A549 (cell line): Measurements from ENCODE around the gene TMEM54. TPM values are rescaled to one million over a fixed set of nuclear protein-coding genes. Genes with fewer than 3 reads are reported as not detected.

Source experiments
- ATAC-seq, 2 experiments: fragments of 200-7000 bp in 1 of 2; fragments of >200 bp in 1 of 2; cut with Nextera tagmentation in 1 of 2; cut with Tn5 transposase in 1 of 2; 3 replicates each; pipeline versions ENCODE4 v1.8.0 to v1.9.1; 2018 to 2020; ENCODE audit warnings: mild to moderate bottlenecking in 1 of 2, moderate library complexity in 1 of 2
- CTCF ChIA-PET: fragments of 300-600 bp; sonication (Branson Sonifier 250); formaldehyde crosslinking; extraction: SDS; loops from one replicate; lab custom pipeline; 2021; ENCODE audit warnings: antibody characterized with exemption, inconsistent platforms; lab: Yijun Ruan, JAX
- POLR2A ChIA-PET: fragments of 350-600 bp; formaldehyde crosslinking; extraction: SDS; loops from one replicate; lab custom pipeline; 2021; ENCODE audit warnings: antibody characterized with exemption, inconsistent platforms; lab: Yijun Ruan, JAX
- DNase-seq, 2 experiments: peaks; one replicate each; pipeline versions ENCODE4 v3.0.0 to v3.0.0-alpha.2; 2011 to 2016; ENCODE audit warnings: low read depth in 1 of 2, low spot score in 1 of 2
- FAIRE-seq: peaks from 2 replicates; lab custom pipeline; 2011; peaks lifted over from hg19 to GRCh38; lab: Jason Lieb, UNC
- H3K27ac ChIP-seq, 2 experiments: fragments of >200 bp; sonication (Bioruptor Twin); formaldehyde crosslinking; 3 replicates each; pipeline ENCODE4 v1.5.1; 2016 to 2017
- H3K4me1 ChIP-seq: fragments of >200 bp; sonication (Bioruptor Twin); formaldehyde crosslinking; 3 replicates; pipeline ENCODE4 v1.6.1; 2016
- H3K4me2 ChIP-seq: fragments of >200 bp; sonication (Bioruptor Twin); formaldehyde crosslinking; 3 replicates; pipeline ENCODE4 v1.6.1; 2016
- H3K4me3 ChIP-seq: fragments of >200 bp; sonication (Bioruptor Twin); formaldehyde crosslinking; 3 replicates; pipeline ENCODE4 v1.5.1; 2016
- H3K9me3 ChIP-seq: fragments of >200 bp; sonication (Bioruptor Twin); formaldehyde crosslinking; 3 replicates; pipeline ENCODE4 v1.6.1; 2016
- CBX2 ChIP-seq: fragments of 200-600 bp; sonication (generic); IDR thresholded peaks from 2 replicates; pipeline ENCODE4 v1.6.1; 2016; ENCODE audit warnings: low read depth, mild to moderate bottlenecking, borderline replicate concordance
- EP300 ChIP-seq, 2 experiments: fragments of >200 bp; sonication (Bioruptor Twin); formaldehyde crosslinking; IDR thresholded peaks; 2 replicates in 1 of 2; 3 replicates in 1 of 2; pipeline ENCODE4 v1.6.1; 2016 to 2017
- ESRRA ChIP-seq: fragments of 150-350 bp; IDR thresholded peaks from 2 replicates; pipeline ENCODE4 v1.6.1; 2014; ENCODE audit warnings: mild to moderate bottlenecking, low read length, borderline replicate concordance
- FOSL2 ChIP-seq, 2 experiments: fragments of 450-650 bp in 1 of 2; fragments of >200 bp in 1 of 2; sonication (Bioruptor Twin) in 1 of 2; formaldehyde crosslinking; IDR thresholded peaks; 2 replicates each; pipeline versions ENCODE4 v1.5.0 to v1.6.1; 2016 to 2020; ENCODE audit warnings: mild to moderate bottlenecking in 1 of 2, moderate library complexity in 1 of 2
- HEYL ChIP-seq: fragments of 250-450 bp; sonication (Bioruptor Pico); IDR thresholded peaks from 2 replicates; pipeline ENCODE4 v1.8.0; 2021; ENCODE audit warnings: mild to moderate bottlenecking, moderate library complexity
- HOXA7 ChIP-seq: fragments of 250-450 bp; sonication (Bioruptor Pico); IDR thresholded peaks from 2 replicates; pipeline ENCODE4 v1.5.0; 2020; ENCODE audit warnings: mild to moderate bottlenecking, moderate library complexity
- HOXB5 ChIP-seq: fragments of 250-450 bp; sonication (Bioruptor Pico); IDR thresholded peaks from 2 replicates; pipeline ENCODE4 v1.5.0; 2020; ENCODE audit warnings: mild to moderate bottlenecking, moderate library complexity
- JUN ChIP-seq, 2 experiments: fragments of >200 bp; sonication (Bioruptor Twin); formaldehyde crosslinking; IDR thresholded peaks; 2 replicates in 1 of 2; 3 replicates in 1 of 2; pipeline ENCODE4 v1.6.1; 2016 to 2017
- JUNB ChIP-seq: fragments of >200 bp; sonication (Bioruptor Twin); formaldehyde crosslinking; IDR thresholded peaks from 2 replicates; pipeline ENCODE4 v1.6.1; 2016
- KDM5A ChIP-seq: fragments of 200-600 bp; sonication (generic); IDR thresholded peaks from 2 replicates; pipeline ENCODE4 v1.6.1; 2016; ENCODE audit warnings: antibody characterized with exemption, mild to moderate bottlenecking
- NFE2L2 ChIP-seq: fragments of 150-350 bp; conservative IDR thresholded peaks from 2 replicates; pipeline ENCODE4 v1.6.1; 2014; ENCODE audit warnings: low read length
- POLR2AphosphoS2 ChIP-seq: conservative IDR thresholded peaks from 2 replicates; pipeline ENCODE4 v1.6.1; 2012; ENCODE audit warnings: low read length, improper control_type of control experiment, inconsistent platforms
- RARB ChIP-seq: fragments of 250-450 bp; sonication (Bioruptor Pico); IDR thresholded peaks from 2 replicates; pipeline ENCODE4 v1.8.0; 2021; ENCODE audit warnings: mild to moderate bottlenecking, moderate library complexity
- SMC3 ChIP-seq: fragments of >200 bp; sonication (Bioruptor Twin); formaldehyde crosslinking; IDR thresholded peaks from 3 replicates; pipeline ENCODE4 v1.6.1; 2018; ENCODE audit warnings: inconsistent platforms
- SREBF2 ChIP-seq: fragments of 450-650 bp; IDR thresholded peaks from 2 replicates; pipeline ENCODE4 v1.6.1; 2014; ENCODE audit warnings: mild to moderate bottlenecking, moderate library complexity
- TP53 ChIP-seq: fragments of 250-450 bp; sonication (Bioruptor Pico); IDR thresholded peaks from 2 replicates; pipeline ENCODE4 v1.5.0; 2021; ENCODE audit warnings: mild to moderate bottlenecking, moderate library complexity
- ZFP36 ChIP-seq: fragments of 450-650 bp; IDR thresholded peaks from 2 replicates; pipeline ENCODE4 v1.6.1; 2014; ENCODE audit warnings: borderline replicate concordance; ENCODE audit not compliant: partially characterized antibody
- ZSCAN20 ChIP-seq: fragments of 250-450 bp; sonication (Bioruptor Pico); IDR thresholded peaks from 2 replicates; pipeline ENCODE4 v1.8.0; 2022; ENCODE audit warnings: mild to moderate bottlenecking, moderate library complexity
- WGBS: methylation state at CpG from one replicate; pipeline ENCODE4 v1.1.6; 2017; ENCODE audit errors: missing lambda C conversion rate; 5-methylcytosine and 5-hydroxymethylcytosine counted together
- polyA plus RNA-seq, 4 experiments: library from polyadenylated mRNA; depleted of rRNA in 3 of 4; stranded (reverse); fragments of >200 nt; fragmentation: RNase III in 1 of 4; extraction: RNeasy Plus Mini Kit Qiagen cat#74134 plus additional on column Dnase treatment in 1 of 4; gene quantifications; 2 replicates in 3 of 4; 3 replicates in 1 of 4; pipeline ENCODE4 v1.2.3, GENCODE V29; 2011 to 2017
- TF ChIP-seq, protein P1 (sequence below): fragments of 250-450 bp; sonication (Bioruptor Pico); IDR thresholded peaks from 2 replicates; pipeline ENCODE4 v1.5.0; 2020; ENCODE audit warnings: low read depth, mild to moderate bottlenecking, moderate library complexity
- TF ChIP-seq, protein P2 (sequence below): fragments of 200-600 bp; sonication (generic); IDR thresholded peaks from 2 replicates; pipeline ENCODE4 v1.6.1; 2016; ENCODE audit warnings: antibody characterized with exemption, mild to moderate bottlenecking, moderate library complexity
- TF ChIP-seq, protein P3 (sequence below): fragments of 150-350 bp; IDR thresholded peaks from 2 replicates; pipeline ENCODE4 v1.6.1; 2014; ENCODE audit warnings: low read depth, mild to moderate bottlenecking, low read length

The TMEM54 gene
- polyA plus RNA-seq, 2 of the 4 experiments (the other 2 are of a cell fraction): 22.1 to 29.7 TPM

DNA sequence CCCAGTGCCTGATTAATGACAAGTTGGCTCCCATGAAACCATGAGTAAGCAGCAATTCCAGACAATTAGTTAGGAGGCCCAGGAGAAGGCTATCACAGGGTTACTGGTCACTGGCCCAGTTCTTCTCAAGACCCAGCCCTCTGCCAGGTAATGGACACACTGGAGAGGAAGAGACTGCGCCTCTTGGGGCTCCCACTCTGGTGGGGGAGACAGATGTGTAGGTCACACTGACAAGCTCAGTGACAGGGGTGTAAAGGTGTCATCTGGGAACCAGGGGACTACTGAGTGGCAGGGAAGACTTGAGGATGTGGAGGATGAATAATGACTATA is 10.0 kb downstream of the TMEM54 start:
- ATAC-seq (no peak), DNase-seq (no peak), FAIRE-seq (no peak)
- no peak overlapping the region for H3K4me2 ChIP-seq
- CTCF ChIA-PET: interaction anchor here (0.9 to 2.6 kb wide), 9 partner anchors 10 to 371 kb away, joined by 3 to 12 read pairs (median 5); no protein-coding TSS in a partner anchor
- no peak overlapping the region for H3K4me3 ChIP-seq
- H3K27ac ChIP-seq: no peak overlapping the region
- POLR2A ChIA-PET: no interaction called here
- TF ChIP-seq ESRRA (no peak), ZSCAN20 (CRISPR knock-in tag) (no peak), SREBF2 (no peak), SMC3 (no peak), EP300 (IDR thresholded peaks at IDR 0.05) (no peak), POLR2AphosphoS2 (no peak), CBX2 (no peak), NFE2L2 (no peak), FOSL2 (IDR thresholded peaks at IDR 0.05) (no peak), FOSL2 (CRISPR knock-in tag; IDR thresholded peaks at IDR 0.05) (no peak), JUNB (no peak), KDM5A (no peak), TP53 (CRISPR knock-in tag) (no peak), HEYL (CRISPR knock-in tag) (no peak), HOXA7 (CRISPR knock-in tag) (no peak)
- TF ChIP-seq, protein P1, sequence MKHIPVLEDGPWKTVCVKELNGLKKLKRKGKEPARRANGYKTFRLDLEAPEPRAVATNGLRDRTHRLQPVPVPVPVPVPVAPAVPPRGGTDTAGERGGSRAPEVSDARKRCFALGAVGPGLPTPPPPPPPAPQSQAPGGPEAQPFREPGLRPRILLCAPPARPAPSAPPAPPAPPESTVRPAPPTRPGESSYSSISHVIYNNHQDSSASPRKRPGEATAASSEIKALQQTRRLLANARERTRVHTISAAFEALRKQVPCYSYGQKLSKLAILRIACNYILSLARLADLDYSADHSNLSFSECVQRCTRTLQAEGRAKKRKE (CRISPR knock-in tag): no peak
- TF ChIP-seq, protein P2, sequence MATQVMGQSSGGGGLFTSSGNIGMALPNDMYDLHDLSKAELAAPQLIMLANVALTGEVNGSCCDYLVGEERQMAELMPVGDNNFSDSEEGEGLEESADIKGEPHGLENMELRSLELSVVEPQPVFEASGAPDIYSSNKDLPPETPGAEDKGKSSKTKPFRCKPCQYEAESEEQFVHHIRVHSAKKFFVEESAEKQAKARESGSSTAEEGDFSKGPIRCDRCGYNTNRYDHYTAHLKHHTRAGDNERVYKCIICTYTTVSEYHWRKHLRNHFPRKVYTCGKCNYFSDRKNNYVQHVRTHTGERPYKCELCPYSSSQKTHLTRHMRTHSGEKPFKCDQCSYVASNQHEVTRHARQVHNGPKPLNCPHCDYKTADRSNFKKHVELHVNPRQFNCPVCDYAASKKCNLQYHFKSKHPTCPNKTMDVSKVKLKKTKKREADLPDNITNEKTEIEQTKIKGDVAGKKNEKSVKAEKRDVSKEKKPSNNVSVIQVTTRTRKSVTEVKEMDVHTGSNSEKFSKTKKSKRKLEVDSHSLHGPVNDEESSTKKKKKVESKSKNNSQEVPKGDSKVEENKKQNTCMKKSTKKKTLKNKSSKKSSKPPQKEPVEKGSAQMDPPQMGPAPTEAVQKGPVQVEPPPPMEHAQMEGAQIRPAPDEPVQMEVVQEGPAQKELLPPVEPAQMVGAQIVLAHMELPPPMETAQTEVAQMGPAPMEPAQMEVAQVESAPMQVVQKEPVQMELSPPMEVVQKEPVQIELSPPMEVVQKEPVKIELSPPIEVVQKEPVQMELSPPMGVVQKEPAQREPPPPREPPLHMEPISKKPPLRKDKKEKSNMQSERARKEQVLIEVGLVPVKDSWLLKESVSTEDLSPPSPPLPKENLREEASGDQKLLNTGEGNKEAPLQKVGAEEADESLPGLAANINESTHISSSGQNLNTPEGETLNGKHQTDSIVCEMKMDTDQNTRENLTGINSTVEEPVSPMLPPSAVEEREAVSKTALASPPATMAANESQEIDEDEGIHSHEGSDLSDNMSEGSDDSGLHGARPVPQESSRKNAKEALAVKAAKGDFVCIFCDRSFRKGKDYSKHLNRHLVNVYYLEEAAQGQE: no peak
- TF ChIP-seq, protein P3, sequence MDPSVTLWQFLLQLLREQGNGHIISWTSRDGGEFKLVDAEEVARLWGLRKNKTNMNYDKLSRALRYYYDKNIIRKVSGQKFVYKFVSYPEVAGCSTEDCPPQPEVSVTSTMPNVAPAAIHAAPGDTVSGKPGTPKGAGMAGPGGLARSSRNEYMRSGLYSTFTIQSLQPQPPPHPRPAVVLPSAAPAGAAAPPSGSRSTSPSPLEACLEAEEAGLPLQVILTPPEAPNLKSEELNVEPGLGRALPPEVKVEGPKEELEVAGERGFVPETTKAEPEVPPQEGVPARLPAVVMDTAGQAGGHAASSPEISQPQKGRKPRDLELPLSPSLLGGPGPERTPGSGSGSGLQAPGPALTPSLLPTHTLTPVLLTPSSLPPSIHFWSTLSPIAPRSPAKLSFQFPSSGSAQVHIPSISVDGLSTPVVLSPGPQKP: no peak
- no CpG with 5 or more reads among the region's 1 CpG for WGBS
- 0 out of 3 replicates have a peak, but pooled peaks cover 4% of the 10 kb centered on the region for H3K4me1 ChIP-seq
- H3K9me3 ChIP-seq: no peaks in the 10 kb centered on the region

DNA sequence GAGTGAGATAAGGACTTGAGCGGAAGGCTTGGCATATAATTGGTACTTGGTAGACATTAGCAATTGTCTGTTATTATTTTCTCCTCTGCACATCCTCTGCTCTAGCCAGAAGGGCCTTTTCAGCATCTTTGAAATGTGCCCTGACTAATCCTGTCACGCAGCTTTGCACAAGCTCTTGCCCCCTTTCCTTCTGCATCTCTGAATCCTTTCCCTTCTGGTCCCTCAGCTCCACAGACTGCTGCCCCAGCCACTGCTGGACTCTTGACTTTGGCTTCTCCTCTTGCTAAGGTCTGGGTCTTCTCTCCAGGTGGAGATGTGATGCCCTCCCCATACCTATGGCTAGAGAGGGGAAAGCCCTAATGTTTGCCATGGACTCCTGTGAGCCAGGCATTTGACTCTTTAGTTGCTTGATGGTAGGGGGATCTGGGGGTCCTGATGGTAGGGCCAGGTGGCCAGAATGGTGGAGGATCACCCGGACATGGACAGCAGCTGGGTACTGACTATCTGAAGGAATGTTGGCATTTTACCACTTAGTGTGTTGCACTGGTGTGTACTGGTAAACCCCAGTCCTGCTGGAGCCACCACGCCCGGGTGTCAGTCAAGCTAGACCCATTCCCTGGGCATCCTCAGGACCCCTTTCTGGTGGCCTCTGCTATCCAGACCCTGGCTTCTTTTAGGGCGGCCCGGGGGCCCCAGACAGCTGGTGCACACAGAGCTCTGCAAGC is 10.5 kb downstream of the TMEM54 start:
- ChIA-PET CTCF (interaction anchor here (0.9 to 2.6 kb wide), 11 partner anchors 9 to 370 kb away, joined by 3 to 12 read pairs (median 5); no protein-coding TSS in a partner anchor), POLR2A (no interaction called here)
- Histone ChIP-seq H3K9me3 (no peaks in the 10 kb centered on the region), H3K4me1 (0 out of 3 replicates have a peak, but pooled peaks cover 7% of the 10 kb centered on the region), H3K4me2 (no peak overlapping the region), H3K27ac (no peak overlapping the region), H3K4me3 (no peak overlapping the region)
- no peak for ATAC-seq
- no peak for DNase-seq
- WGBS: 29% methylated on average over 5 of the region's 7 CpGs
- TF ChIP-seq ZFP36: no peak
- no peak for TF ChIP-seq NFE2L2
- no peak for TF ChIP-seq JUN (IDR thresholded peaks at IDR 0.05)
- no peak for TF ChIP-seq HOXB5 (CRISPR knock-in tag)
- TF ChIP-seq SMC3: no peak
- TF ChIP-seq HOXA7 (CRISPR knock-in tag): no peak
- TF ChIP-seq RARB (CRISPR knock-in tag): no peak
- no peak for FAIRE-seq
